ENCODE results near the gene FOXK2.

The FOXK2 gene

DNA sequence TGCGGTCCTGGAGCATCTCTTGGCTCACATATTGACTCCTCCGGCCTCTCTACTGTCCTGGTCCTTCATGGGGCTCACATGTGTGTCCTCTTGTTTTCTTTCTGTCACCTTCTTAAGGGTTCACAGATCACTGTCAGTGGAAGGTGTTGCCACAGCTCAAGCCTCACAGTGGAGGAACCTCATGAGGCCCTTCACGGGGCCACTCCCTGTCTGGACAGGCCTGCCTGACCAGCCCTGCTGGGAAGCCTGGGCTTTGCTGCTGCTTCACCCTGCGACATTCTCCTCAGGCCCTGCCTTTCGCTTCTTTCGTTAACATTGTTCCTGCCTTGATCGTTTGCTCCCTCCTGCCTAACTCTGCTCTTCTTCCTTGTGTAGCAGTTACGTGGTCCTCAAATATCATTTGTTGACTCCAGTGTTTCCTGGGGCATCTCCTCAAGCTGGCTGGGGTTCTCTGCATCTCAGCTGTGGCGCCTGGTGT lies 72.8 kb downstream of the FOXK2 start:
- no peak for DNase-seq

DNA sequence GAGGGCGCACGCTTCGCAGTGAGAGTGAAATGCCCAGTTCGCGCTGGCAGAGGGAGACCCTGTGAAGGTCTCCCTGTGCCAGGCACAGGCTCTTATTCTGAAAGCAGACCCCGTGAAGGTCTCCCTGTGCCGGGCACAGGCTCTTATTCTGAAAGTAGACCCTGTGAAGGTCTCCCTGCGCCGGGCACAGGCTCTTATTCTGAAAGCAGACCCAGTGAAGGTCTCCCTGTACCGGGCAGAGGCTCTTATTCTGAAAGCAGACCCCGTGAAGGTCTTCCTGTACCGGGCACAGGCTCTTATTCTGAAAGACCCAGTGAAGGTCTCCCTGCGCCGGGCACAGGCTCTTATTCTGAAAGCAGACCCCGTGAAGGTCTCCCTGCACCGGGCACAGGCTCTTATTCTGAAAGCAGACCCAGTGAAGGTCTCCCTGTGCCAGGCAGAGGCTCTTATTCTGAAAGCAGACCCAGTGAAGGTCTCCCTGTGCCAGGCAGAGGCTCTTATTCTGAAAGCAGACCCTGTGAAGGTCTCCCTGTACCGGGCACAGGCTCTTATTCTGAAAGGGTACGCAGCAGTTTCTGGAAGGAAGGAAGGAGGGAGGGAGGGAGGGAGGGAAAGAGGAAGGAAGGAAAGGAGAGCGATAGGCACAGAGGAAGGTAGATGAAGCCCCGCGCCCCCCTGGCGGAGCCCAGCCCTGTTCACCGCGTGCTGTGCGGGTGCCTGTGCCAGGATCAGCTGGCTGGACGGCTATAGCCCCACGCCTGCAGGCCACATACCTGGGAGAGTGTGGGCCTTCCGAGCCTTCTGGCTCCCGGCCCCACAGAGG lies 73.4 kb downstream of the FOXK2 start:
- DNase-seq, result peak; percentile 69

DNA sequence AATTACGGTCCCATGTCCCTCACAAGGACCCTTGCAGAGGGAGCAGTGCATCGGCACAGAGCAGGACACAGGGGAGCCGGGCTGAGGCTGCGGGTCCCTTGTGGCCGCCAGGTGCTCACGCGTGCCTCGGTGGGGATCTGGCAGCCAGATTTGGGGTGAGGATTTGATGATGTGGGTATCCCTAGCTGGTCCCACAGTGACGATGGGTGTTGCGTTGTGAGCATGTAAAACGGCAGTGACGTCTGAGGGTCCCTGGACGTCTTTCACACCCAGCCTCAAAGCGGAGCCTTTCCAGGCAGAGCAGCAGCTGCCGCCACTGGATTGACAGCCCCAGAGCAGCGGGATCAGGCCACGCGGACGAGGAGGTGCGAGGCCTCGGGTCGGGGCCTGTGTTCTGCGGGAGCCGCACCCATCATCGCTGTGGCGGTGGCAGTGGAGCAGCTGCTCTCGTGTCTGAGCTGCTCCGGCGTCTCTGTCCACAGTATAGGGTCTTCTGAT lies 74.1 kb downstream of the FOXK2 start:
- no peak for DNase-seq

DNA sequence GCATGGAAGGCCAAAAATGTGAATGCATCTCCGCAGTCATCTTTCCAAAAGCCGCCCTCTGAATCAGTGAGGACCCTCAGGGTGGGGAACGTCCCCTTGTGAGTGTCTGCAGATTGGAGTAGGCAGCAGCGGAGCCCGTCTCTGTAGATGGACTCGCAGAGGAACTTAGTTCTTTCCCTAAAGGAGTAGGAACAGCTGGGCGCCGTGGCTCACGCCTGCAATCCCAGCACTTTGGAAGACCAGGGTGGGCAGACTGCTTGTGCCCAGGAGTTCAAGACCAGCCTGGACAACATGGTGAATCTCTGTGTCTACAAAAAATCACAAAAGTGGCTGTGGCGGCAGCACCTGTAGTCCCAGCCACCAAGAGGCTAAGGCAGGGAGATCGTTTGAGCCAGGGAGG lies 75.0 kb downstream of the FOXK2 start:
- DNase-seq, result no peak

DNA sequence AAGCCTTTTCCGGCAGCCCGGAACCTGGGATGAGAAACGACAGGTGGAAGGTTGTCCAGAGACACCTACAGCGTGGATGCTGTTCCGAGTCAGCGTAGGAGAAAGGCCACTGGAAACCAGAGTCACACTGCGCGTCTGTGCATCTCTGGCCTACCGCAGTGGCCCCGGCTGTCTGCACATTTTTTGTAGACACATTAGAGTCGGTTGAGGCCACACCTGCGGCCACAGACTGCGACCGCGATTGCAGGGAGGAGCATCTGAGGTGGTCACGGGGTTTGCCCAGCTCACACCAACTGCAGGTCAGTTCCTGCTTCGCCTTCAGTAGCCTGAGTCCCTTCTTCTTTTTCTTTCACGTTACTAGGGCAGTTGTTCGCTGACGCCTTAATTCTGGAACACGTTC lies 76.4 kb downstream of the FOXK2 start:
- no peak for DNase-seq

DNA sequence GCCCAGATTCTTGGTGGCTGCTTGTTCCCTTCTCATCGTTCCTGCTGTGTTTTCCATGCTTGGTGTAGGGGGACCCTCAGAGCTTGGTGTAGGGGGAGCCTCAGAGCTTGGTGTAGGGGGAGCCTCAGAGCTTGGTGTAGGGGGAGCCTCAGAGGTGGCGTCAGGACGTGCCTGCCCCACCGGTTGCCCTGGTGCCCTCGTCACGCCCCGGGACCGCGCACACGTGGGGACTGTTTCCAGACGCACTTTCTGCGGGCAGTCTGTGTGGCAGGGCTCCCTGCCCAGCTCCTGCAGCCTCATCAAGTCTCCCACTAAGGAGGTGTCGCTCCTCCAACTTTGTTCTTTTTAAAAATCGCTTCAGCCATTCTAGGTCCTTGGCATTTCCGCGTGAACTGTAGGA lies 76.8 kb downstream of the FOXK2 start:
- DNase-seq, result no peak

DNA sequence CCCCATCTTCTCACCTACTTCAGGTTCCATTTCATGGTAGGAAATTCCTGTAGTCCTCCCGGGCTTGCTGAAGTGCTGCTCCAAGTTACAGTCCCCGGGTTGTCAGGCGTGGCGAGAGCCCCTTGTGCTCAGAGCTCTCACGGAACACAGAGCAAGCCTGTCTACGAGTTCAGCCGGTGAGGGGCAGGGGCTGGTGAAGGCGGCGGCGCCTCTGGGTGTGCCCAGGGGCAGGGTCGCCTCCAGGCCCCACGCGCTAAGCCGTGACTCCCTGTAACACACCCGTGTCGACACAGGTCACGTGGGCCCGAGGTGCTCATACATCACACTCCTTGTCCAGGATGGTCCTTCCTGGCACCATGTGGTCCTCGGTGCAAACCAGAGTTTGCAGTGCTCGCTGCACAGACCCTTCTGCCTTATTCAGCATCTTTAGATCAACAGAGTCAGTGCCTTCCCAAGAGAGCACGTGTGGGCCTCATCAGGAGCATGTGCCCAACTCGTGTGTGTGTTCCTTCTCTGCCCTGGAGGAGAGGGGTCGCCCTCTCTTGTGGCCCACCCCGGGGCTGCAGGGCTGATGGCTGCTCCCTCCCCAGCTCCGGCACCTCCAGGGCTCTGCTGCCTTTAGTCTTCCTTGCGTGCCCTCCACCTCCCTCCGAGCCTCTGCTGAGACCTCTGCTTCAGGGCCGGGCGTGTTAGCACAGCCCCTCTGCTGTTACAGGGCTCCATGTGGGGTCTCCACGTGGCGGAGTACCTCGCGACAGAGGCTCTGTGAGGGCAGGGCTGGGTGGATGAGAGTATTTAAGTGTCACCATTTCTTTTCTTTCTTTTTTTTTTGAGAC lies 77.5 kb downstream of the FOXK2 start:
- no peak for DNase-seq

DNA sequence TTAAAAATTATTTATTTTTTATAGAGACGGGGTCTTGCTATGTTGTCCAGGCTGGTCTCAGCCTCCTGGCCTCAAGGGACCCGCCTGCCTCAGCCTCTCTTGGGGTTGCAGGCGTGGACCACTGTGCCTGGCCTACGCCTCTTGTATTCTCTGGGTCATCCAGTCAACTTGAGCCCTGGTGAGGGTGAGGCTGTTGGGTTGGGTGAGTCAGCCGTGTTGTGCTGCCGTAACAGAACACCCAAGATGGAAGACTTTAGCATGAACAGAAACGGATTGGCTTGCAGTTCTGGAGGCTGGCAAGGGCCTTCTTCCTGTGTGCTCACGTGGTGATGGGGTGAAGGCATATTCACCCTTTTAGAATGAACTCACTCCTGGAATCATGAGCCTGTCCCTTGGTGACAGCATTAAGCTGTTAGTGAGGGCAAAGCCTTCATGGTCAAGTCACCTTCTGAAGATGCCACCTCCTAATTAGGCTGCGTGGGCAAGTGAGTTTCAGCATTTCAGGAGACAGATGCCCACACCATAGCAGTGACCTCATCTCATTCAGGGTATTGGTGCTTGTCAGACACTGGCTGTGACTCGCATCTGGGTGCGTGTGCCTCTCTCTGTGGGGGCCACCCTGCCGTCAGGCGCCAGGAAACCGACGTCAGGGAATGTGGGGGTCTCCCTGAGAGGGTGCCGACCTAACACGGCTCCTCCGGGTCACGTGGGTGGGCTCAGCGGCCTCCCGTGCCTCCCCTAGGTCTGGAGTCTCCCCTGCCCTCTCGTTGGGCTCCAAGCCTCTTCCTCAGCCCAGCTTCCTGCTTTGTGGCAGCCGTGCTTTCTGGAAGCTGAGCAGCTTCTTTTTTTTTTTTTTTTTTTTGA lies 79.0 kb downstream of the FOXK2 start:
- no peak for DNase-seq

DNA sequence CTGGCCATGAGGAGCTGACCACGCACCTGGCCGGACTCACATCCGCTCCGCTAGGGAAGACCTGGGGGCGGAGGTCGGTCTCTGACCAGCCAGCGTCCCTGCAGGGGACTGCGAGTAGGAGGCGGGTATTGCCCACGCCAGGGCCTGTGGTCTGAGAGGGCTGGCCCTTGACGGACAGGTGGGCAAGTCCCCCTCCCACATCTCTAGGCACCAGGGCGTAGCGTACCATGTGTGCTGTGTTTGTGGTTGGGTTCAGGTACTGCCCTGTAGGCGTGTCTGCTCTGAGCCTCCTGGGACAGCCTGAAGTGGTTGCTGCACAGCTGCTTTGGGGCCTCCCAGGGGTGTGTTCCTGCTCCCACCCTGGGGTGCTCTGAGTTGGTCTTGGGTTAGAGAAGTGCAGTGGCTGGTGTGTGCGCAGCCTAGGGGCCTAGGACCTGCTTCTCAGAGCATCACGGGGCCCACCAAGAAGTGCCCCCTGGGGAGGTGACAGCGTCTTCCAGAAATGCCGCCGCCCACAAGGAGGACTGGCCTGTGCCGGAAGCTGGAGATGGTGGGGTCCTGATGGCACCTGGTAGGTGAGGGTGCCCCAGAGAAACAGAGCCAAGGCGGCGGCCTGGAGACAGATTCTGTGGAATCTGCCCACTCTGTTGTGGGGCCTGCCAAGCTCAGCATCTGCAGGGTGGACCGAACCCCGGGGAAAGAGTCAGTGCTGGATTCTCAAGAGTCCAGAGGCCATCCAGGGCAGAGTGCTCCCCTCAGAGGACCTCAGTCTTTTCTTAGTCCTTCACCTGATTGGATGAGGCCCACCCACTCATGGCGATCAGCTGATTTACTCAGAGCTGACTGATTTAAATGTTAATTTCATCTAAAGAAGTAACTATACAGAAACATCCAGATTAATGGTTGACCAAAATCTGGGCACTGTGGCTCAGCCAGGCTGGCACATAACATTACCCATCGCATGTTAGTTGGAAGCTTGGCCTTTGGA lies 80.4 kb downstream of the FOXK2 start:
- DNase-seq, result no peak

DNA sequence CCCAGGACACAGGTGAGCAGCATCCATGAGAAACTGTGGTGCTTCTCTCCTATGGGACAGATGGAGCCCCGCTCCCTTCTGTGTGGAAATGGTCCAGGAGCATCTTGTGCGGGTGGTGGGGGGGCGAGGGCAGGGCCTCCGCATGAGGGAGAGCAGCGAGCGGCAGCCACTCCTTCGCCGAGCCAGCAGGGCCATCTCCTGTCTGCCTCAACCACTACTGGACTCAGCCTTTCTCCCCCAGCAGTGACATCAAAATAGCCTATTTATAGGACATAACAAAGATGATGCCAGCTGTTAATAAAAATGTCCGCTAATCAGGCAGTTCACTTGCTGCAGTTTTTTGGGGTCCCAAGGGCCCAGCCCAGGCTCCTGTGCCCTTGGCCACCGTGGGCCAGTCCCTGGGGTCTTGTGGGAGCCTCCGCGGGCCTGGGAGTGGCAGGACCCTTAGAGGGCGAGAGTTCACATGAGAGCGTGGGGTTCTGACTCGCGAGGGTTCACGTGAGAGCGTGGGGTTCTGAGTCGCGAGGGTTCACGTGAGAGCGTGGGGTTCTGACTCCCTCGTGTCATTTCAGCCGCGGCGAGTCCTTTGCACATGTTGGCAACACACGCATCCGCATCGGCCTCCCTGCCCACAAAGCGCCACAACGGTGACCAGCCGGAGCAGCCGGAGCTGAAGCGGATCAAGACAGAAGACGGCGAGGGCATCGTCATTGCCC lies 81.4 kb downstream of the FOXK2 start:
- no peak for DNase-seq

DNA sequence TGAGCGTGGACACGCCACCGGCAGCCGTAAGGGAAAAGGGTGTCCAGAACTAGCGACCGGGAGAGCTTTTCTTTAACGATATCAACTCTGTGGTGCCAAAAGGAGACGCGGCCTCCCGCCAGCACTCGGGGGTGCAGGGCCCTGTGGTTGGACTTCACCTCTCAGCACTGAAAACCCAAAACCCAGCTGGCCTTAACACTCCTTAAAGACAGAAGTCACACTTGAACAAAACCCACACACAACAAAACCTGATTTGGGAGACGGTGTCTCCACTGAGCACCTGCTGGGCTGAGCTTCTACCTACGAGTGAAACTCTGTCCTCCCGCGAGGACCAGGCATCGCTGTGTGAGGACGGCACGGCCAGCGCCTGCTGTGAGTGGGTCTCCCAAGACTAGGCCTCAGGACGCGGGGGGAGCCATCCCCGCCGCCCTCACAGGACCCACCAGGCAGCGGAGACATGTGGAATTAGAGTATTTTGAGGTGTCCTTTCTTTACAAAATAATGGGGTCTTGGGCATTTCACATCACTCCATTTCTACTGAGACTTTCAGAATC lies 82.0 kb downstream of the FOXK2 start:
- DNase-seq, result no peak

DNA sequence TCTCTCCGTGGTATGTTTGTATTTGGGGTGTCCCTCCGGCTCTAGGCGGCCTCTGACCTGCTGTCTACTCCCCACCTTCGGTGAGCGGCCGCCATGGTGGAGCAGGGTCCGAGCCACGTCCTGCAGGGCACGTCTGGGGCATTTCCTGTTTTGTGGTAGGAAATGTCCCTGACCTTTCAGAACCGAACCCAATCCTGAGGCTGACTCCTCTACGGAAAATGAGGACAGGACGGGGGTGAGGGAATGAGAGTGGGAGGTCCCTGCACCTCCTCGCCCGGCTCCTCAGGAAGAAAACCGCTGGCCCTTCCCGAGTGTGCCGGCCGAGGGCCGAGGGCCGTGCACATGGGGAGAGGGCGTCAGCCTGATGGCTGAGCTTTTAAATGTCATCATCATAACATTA lies 83.0 kb downstream of the FOXK2 start:
- no peak for DNase-seq

DNA sequence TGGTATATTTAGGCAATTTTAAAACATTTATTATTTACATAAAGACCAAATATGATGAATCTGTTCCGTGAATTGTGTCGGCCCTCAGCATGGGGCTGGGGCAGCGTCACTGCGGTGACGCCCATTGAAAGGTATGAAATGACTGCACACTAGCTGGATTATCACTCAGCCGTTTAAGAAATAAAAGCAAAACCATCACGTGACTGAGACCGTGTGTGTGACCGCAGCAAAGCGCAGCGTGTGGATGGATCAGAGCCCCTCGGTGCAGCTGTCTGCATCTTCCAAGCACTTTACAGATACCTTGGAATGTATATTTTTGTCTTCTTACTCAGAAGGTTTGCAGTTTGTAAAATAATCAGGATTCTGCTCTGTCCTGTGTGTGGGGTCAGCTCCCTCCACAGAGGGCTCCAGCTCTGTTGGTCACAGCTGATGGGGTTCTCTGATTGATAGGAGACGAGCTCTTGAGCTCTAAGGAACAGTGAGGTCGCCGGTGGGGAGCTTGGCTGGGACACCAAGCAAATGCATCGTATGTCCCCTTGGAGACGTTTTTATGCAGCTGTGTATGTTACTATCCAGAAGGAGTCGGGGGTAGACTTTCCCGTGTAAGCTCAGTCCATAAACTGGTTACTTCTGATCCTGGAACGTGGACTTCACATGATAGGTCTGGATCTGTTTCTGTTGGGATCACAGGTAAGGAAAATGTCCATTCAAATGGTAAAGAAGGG lies 83.6 kb downstream of the FOXK2 start:
- DNase-seq, result no peak

DNA sequence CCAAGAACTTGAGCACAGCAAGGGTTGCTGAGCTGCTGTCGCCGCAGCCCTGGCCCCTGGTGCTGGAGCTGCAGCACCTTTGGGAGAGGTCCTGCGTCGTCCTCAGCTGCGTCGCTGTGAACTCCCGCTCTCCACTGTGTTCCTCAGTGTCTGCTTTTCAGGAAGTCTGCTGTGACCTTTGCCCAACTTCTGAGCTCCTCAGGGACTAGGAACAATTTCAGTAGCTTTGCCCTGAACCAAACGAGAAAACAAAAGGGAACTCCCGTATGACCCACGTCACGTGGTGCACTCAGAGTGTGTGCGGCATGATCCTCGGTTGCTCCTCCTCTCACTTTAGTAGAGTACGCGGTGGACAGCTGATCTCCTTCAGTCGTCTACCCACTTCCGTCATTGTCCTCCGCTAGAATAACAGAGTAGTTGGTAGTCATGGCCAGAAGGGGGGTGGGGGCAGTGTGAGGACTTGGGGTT lies 84.5 kb downstream of the FOXK2 start:
- no peak for DNase-seq

DNA sequence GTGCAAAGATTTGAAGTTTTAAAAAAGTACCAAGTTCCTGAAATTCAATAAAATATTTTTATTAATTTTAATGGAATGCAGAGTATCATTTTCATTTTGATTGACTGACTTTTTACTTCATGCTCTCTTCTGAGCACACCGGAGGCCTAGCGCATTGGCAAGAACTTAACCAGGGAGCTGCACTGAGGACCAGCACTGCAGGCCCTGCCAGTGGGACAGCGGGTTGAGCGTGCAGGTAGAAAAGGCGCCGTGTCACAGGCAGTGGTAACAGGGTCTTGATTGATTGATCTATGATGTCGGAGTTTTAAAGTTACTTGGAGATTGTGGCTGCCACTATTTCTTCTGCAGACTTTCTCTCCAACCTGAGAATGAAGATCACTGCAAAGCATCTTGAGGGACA lies 85.0 kb downstream of the FOXK2 start:
- DNase-seq, result no peak

DNA sequence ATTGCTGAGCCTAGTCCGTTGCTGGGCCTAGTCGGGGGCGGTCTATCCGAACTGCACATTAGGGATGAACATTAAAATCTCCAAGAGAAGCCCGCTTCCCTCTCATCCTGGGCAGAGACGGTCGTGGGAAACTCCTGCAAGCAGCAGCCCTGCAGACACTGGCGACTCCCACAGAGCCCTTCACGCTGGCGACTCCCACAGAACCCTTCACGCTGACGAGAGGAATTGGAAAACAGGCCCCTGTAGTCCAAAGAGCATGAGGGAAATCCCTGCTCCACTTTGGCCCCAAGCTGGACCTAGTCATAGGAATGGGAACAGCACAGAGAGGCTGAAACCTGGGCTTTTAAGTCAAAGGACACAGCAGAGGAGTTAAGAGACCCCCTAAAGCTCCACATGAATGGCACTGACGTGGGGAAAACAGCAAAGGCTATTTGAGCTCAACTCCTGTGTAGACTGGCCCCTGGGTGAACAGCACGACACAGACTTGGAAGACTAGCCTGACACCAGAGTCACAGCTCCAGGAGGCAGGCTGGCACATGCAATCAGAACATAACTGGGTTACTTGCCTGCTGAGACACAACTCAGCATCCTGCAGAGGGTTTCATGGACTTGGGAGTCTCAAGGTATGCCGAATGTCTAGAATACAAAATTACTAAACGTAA lies 86.5 kb downstream of the FOXK2 start:
- DNase-seq, result no peak

DNA sequence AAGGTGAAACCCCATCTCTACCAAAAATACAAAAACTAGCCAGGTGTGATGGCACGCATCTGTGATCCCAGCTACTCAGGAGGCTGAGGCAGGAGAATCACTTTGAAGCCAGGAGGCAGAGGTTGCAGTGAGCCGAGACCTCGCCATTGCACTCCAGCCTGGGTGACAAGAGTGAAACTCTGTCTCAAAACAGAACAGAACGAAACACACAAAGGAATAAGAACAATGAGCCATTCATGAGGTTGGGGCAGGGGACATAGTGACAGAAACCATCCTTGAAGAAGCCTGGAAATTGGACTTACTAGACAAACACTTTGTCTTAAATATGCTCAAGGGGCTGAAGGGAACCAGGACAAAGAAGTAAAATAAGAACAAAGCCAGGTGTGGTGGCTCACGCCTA lies 89.3 kb downstream of the FOXK2 start:
- DNase-seq, result no peak

DNA sequence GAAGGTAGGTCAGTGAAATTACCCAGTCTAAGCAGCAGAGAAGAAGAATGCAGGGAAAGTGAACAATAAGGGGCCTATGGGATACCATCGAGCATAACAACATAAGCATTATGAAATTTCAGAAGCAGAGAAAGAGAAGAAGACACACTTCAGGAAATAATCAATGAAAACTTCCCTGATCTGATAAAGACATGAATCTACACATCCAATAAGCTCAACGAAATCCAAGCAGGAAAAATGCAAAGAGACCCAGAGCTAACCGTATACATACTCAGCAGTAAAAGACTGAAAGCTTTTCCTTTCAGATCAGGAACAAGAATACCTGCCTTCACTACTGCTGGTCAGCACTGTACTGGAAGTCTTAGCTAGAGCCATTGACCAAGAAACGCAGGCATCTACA lies 90.1 kb downstream of the FOXK2 start:
- no peak for DNase-seq
